Endothelial cell of umbilical vein (primary cell): ENCODE measurements around the gene FRMD6. TPM values are rescaled to one million over a fixed set of nuclear protein-coding genes. Genes with fewer than 3 reads are reported as not detected.
A peak's percentile ranks its signal among the peaks of the same experiment; 100 is the strongest.

Experiments used
- Bru-seq: library from RNA; stranded (reverse); fragments of 400-500 nt; gene quantifications from one replicate; lab custom pipeline; 2021; lab: Mats Ljungman, UMichigan
- BruChase-seq, 2 experiments: library from RNA; stranded (reverse); fragments of 400-500 nt; gene quantifications; one replicate each; lab custom pipeline; 2021; lab: Mats Ljungman, UMichigan
- BruUV-seq: library from RNA; stranded (reverse); fragments of 400-500 nt; replicated peaks from 2 replicates; lab custom pipeline; 2021; lab: Mats Ljungman, UMichigan
- CTCF ChIA-PET: fragments of 300-600, 350-600 bp; sonication (Branson Sonifier 250); formaldehyde crosslinking; loops from one replicate; lab custom pipeline; 2021; ENCODE audit warnings: antibody characterized with exemption, inconsistent platforms; lab: Charles Lee
- POLR2A ChIA-PET: fragments of 300-600, 350-600 bp; sonication (Branson Sonifier 250); formaldehyde crosslinking; loops from one replicate; lab custom pipeline; 2021; ENCODE audit warnings: antibody characterized with exemption, inconsistent platforms; lab: Charles Lee
- DNase-seq: peaks from one replicate; pipeline ENCODE4 v3.0.0-alpha.2; 2011; ENCODE audit warnings: low read depth, low spot score
- FAIRE-seq: peaks from 2 replicates; lab custom pipeline; 2011; peaks lifted over from hg19 to GRCh38; lab: Jason Lieb, UNC
- H2AFZ ChIP-seq: 2 replicates; pipeline ENCODE4 v1.6.0; 2012; ENCODE audit warnings: low read depth, low read length, control low read depth, inconsistent platforms
- H3K27ac ChIP-seq: 2 replicates; pipeline ENCODE4 v1.5.1; 2011; ENCODE audit warnings: low read depth, mild to moderate bottlenecking, control low read depth, low read length, moderate library complexity; ENCODE audit not compliant: insufficient read depth
- H3K27me3 ChIP-seq, 2 experiments: 2 replicates each; pipeline versions ENCODE4 v1.6.0 to v1.6.1; 2011; ENCODE audit warnings: low read length in 2 of 2, mixed read lengths in 1 of 2; ENCODE audit not compliant: control insufficient read depth in 2 of 2, insufficient read depth in 2 of 2
- H3K36me3 ChIP-seq, 2 experiments: 2 replicates in 1 of 2; 3 replicates in 1 of 2; pipeline ENCODE4 v1.5.1; 2011; ENCODE audit warnings: low read length in 2 of 2, mild to moderate bottlenecking in 1 of 2, moderate library complexity in 1 of 2; ENCODE audit not compliant: control insufficient read depth in 2 of 2, insufficient read depth in 2 of 2; ENCODE audit errors: extremely low read depth in 1 of 2
- H3K4me1 ChIP-seq: 3 replicates; pipeline ENCODE4 v1.5.1; 2011; ENCODE audit warnings: mild to moderate bottlenecking, low read length; ENCODE audit not compliant: control insufficient read depth, insufficient read depth; ENCODE audit errors: extremely low read depth
- H3K4me2 ChIP-seq: 2 replicates; pipeline ENCODE4 v1.6.1; 2011; ENCODE audit warnings: low read length, control low read depth, mixed read lengths; ENCODE audit not compliant: insufficient read depth
- H3K4me3 ChIP-seq, 3 experiments: fragments of 200-600 bp in 1 of 3; sonication (generic), shearing (Covaris generic) in 1 of 3; replicated peaks in 1 of 3; 2 replicates each; pipeline ENCODE4 v1.5.1; 2011 to 2016; ENCODE audit warnings: control low read depth in 3 of 3, low read length in 3 of 3, mild to moderate bottlenecking in 2 of 3, inconsistent platforms in 1 of 3, low read depth in 1 of 3, moderate library complexity in 1 of 3; ENCODE audit not compliant: insufficient read depth in 1 of 3
- H3K79me2 ChIP-seq: 2 replicates; pipeline ENCODE4 v1.6.0; 2012; ENCODE audit warnings: low read length, inconsistent platforms; ENCODE audit not compliant: control insufficient read depth, insufficient read depth
- H3K9ac ChIP-seq: replicated peaks from 2 replicates; pipeline ENCODE3; 2011; ENCODE audit warnings: low read length, control low read depth; ENCODE audit not compliant: insufficient read depth; ENCODE audit errors: extremely low read depth
- H3K9me1 ChIP-seq: replicated peaks from 3 replicates; pipeline ENCODE4 v1.6.0; 2011; ENCODE audit warnings: mild to moderate bottlenecking, low read length; ENCODE audit not compliant: control insufficient read depth, insufficient read depth; ENCODE audit errors: extremely low read depth
- H3K9me3 ChIP-seq: replicated peaks from 2 replicates; pipeline ENCODE4 v1.5.1; 2012; ENCODE audit warnings: low read length, inconsistent platforms; ENCODE audit not compliant: control insufficient read depth, insufficient read depth
- H4K20me1 ChIP-seq: replicated peaks from 2 replicates; pipeline ENCODE3; 2011; ENCODE audit warnings: mild to moderate bottlenecking, low read length; ENCODE audit not compliant: control insufficient read depth, insufficient read depth; ENCODE audit errors: extremely low read depth
- CTCF ChIP-seq, 2 donors: IDR thresholded peaks; 1 replicate in 1 of 2; 2 replicates in 1 of 2; pipeline ENCODE4 v1.5.1; 2011; ENCODE audit warnings: low read length in 2 of 2, mild to moderate bottlenecking in 2 of 2, moderate library complexity in 2 of 2, control low read depth in 1 of 2, inconsistent platforms in 1 of 2, low read depth in 1 of 2; ENCODE audit not compliant: insufficient read depth in 1 of 2; ENCODE audit errors: extremely low read depth in 1 of 2
- EZH2 ChIP-seq: IDR thresholded peaks from 2 replicates; pipeline ENCODE4 v1.6.1; 2012; ENCODE audit warnings: borderline replicate concordance, low read depth, mild to moderate bottlenecking, moderate library complexity, low read length, inconsistent platforms; ENCODE audit not compliant: severe bottlenecking
- FOS ChIP-seq: IDR thresholded peaks from 2 replicates; pipeline ENCODE4 v1.6.1; 2011; ENCODE audit warnings: mild to moderate bottlenecking, low read length, moderate library complexity, borderline replicate concordance; ENCODE audit not compliant: insufficient read depth
- GATA2 ChIP-seq: IDR thresholded peaks from 2 replicates; pipeline ENCODE4 v1.7.0; 2011; ENCODE audit warnings: low read depth, mild to moderate bottlenecking, moderate library complexity, mixed read lengths, low read length; ENCODE audit not compliant: insufficient read length, insufficient read depth
- JUN ChIP-seq: IDR thresholded peaks from 2 replicates; pipeline ENCODE4 v1.6.1; 2011; ENCODE audit warnings: borderline replicate concordance, low read depth; ENCODE audit not compliant: insufficient read length, insufficient read depth
- MYC ChIP-seq: IDR thresholded peaks from one replicate; pipeline ENCODE4 v1.6.1; 2011; ENCODE audit warnings: mild to moderate bottlenecking, low read depth, low read length
- POLR2A ChIP-seq: IDR thresholded peaks from 2 replicates; pipeline ENCODE4 v1.6.1; 2012; ENCODE audit warnings: low read depth, mild to moderate bottlenecking, control low read depth, low read length
- POLR2AphosphoS5 ChIP-seq: IDR thresholded peaks from 2 replicates; pipeline ENCODE4 v1.6.1; 2012; ENCODE audit warnings: low read depth, mild to moderate bottlenecking, control low read depth, low read length, moderate library complexity; ENCODE audit not compliant: insufficient read depth
- dilution Hi-C: fragments of 300-500 bp; cut with MboI; formaldehyde crosslinking; loops from one replicate; pipeline ENCODE4 v1.15.0; 2019; ENCODE audit warnings: low sequenced_read_pairs; ENCODE audit not compliant: extremely low pct_ligation_motif_present
- intact Hi-C: fragments of 100-400 bp; cut with micrococcal nuclease; formaldehyde crosslinking; loops from one replicate; pipeline ENCODE4 v1.10.0; 2022
- long read RNA-seq: library from polyadenylated mRNA; stranded (forward); transcript quantifications from one replicate; pipeline ENCODE4 v2.0.0, GENCODE V29; 2021
- polyA minus RNA-seq, 3 experiments: library from RNA; depleted of rRNA, polyadenylated mRNA; stranded (reverse); fragments of >200 nt; gene quantifications; 1 replicate in 1 of 3; 2 replicates in 2 of 3; pipeline ENCODE4 v1.2.3, GENCODE V29; 2011
- polyA plus RNA-seq, 4 experiments: library from polyadenylated mRNA; depleted of rRNA in 3 of 4; stranded (reverse) in 3 of 4; unstranded in 1 of 4; fragments of >200 nt; gene quantifications; 2 replicates each; pipeline versions ENCODE4 v1.2.1 to v1.2.3, GENCODE V29; 2011 to 2012; ENCODE audit warnings: missing spikeins in 1 of 4
- total RNA-seq: library from RNA; stranded (reverse); gene quantifications from 2 replicates; pipeline ENCODE4 v1.2.3, GENCODE V29; 2021
- TF ChIP-seq, protein P1 (sequence below): IDR thresholded peaks from 2 replicates; pipeline ENCODE4 v1.6.1; 2011; ENCODE audit not compliant: insufficient read depth, insufficient read length

Gene FRMD6
- total RNA-seq (92.2 and 97.1 TPM in 2 replicates), polyA plus RNA-seq (69.0 and 82.7 TPM in 2 replicates), polyA minus RNA-seq (231 and 246 TPM in 2 replicates), Bru-seq, nascent RNA (percentile 90 among the genes with signal in this experiment), BruChase-seq, experiment 1, labeled RNA remaining after a 6-hour chase (percentile 68 among the genes with signal in this experiment), BruChase-seq, experiment 2, labeled RNA remaining after a 2-hour chase (percentile 81 among the genes with signal in this experiment)
- polyA plus RNA-seq (2011; cell fraction: cytosol; rRNA removed) = 56.2 and 65.3 TPM in 2 replicates
- 158 and 179 TPM in 2 replicates for polyA plus RNA-seq (2011; cell fraction: nucleus; rRNA removed)
- polyA plus RNA-seq (2012) = 80.1 and 105 TPM in 2 replicates
- 13.4 TPM for polyA minus RNA-seq (2011; cell fraction: cytosol; rRNA and poly(A)+ RNA removed)
- polyA minus RNA-seq (2011; cell fraction: nucleus; rRNA and poly(A)+ RNA removed) = 309 and 372 TPM in 2 replicates
- long read RNA-seq, full-length matches to known transcripts = 74 of 136 reads
- long read RNA-seq, partial matches to known transcripts = 9 of 136 reads
- long read RNA-seq, other reads (novel, unspliced or antisense) = 53 of 136 reads

GRCh38 chr14:51651388-51652167, at the start of gene FRMD6:
Gene FRMD6 (plus strand): TSS chr14:51651910. CDS start chr14:51689837, 37,927 bp downstream.
- DNase-seq (peak; percentile 83), FAIRE-seq (no peak)
- Histone ChIP-seq H3K27me3 (no peaks in the 10 kb centered on the region), H3K9me3 (no peaks in the 10 kb centered on the region), H3K36me3 (peaks cover 0 to under 1% of the 10 kb centered on the region in 2 experiments), H3K9ac (peak within 1 kb of the TSS; percentile 99), H3K4me3 (peak within 1 kb of the TSS; percentile 89 to 96 (median 93)), H3K27ac (peak within 1 kb of the TSS; percentile 96), H4K20me1 (no peaks in the 10 kb centered on the region), H3K9me1 (no peaks in the 10 kb centered on the region), H3K4me2 (peak within 1 kb of the TSS; percentile 89), H3K4me1 (peaks cover 43% of the 10 kb centered on the region), H2AFZ (peak within 1 kb of the TSS; percentile 91), H3K79me2 (peaks cover 72% of the 10 kb centered on the region)
- TF ChIP-seq CTCF (IDR thresholded peaks at IDR 0.05; ENCODE audit: extremely low read depth in 1 of 2, insufficient read depth in 1 of 2, low read depth in 1 of 2, low read length in 2 of 2) = peak; percentile 73 to 75
- TF ChIP-seq FOS = no peak
- TF ChIP-seq POLR2A = peak; percentile 81
- TF ChIP-seq JUN = no peak
- no peak for TF ChIP-seq EZH2
- TF ChIP-seq, protein P1, sequence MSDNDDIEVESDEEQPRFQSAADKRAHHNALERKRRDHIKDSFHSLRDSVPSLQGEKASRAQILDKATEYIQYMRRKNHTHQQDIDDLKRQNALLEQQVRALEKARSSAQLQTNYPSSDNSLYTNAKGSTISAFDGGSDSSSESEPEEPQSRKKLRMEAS = no peak
- no peak for TF ChIP-seq MYC
- no peak for TF ChIP-seq GATA2
- TF ChIP-seq POLR2AphosphoS5 = peak; percentile 85
- ChIA-PET POLR2A (interaction anchor here (0.6 to 3.6 kb wide), 15 partner anchors 29 to 695 kb away, joined by 3 to 37 read pairs (median 4); no protein-coding TSS in a partner anchor), CTCF (interaction anchor here (0.6 to 3.7 kb wide), 28 partner anchors 10 to 368 kb away, joined by 3 to 43 read pairs (median 5); no protein-coding TSS in a partner anchor)
- no TSS peak for BruUV-seq
- dilution Hi-C loops (no loop called here), intact Hi-C loops (loop anchor here (1.0 to 10.0 kb wide), 6 partner anchors 70 to 368 kb away; partner anchors contain the start of gene RTRAF)
